Neuronal stem cell (in vitro differentiated cells): ENCODE data around the gene MRPL20.

Source experiments
- DNase-seq: peaks from one replicate; pipeline ENCODE4 v3.0.0-alpha.2; 2013; ENCODE audit warnings: low spot score
- H2AFZ ChIP-seq: one replicate; pipeline ENCODE4 v1.6.1; 2013; ENCODE audit warnings: mild to moderate bottlenecking, low read length, inconsistent platforms
- H2AK5ac ChIP-seq: 2 replicates; pipeline ENCODE4 v1.6.1; 2013; ENCODE audit warnings: low read depth, mild to moderate bottlenecking, inconsistent platforms, low read length, moderate library complexity, mixed read lengths
- H2BK120ac ChIP-seq: 2 replicates; pipeline ENCODE4 v1.6.1; 2013; ENCODE audit warnings: low read depth, mild to moderate bottlenecking, inconsistent platforms, low read length, moderate library complexity, mixed read lengths
- H2BK12ac ChIP-seq: one replicate; pipeline ENCODE4 v1.6.1; 2013; ENCODE audit warnings: low read length, inconsistent platforms
- H2BK15ac ChIP-seq: 2 replicates; pipeline ENCODE4 v1.6.1; 2013; ENCODE audit warnings: mild to moderate bottlenecking, low read length, inconsistent platforms, mixed read lengths
- H2BK5ac ChIP-seq: one replicate; pipeline ENCODE4 v1.6.1; 2013; ENCODE audit warnings: inconsistent platforms, mild to moderate bottlenecking, low read length, moderate library complexity
- H3K14ac ChIP-seq: one replicate; pipeline ENCODE4 v1.6.1; 2013; ENCODE audit warnings: low read length, inconsistent platforms
- H3K18ac ChIP-seq: 2 replicates; pipeline ENCODE4 v1.6.1; 2013; ENCODE audit warnings: low read length, inconsistent platforms
- H3K23ac ChIP-seq: 2 replicates; pipeline ENCODE4 v1.6.1; 2013; ENCODE audit warnings: low read depth, mild to moderate bottlenecking, mixed read lengths, low read length, inconsistent platforms; ENCODE audit not compliant: poor library complexity
- H3K27ac ChIP-seq: replicated peaks from 3 replicates; pipeline ENCODE4 v1.5.1; 2013; ENCODE audit warnings: low read length, inconsistent platforms
- H3K27me3 ChIP-seq, 3 experiments: 2 replicates each; pipeline ENCODE4 v1.6.1; 2013; ENCODE audit warnings: low read length in 3 of 3, mild to moderate bottlenecking in 2 of 3, inconsistent platforms in 1 of 3, low read depth in 1 of 3, mixed read lengths in 1 of 3, moderate library complexity in 1 of 3; ENCODE audit not compliant: control insufficient read depth in 3 of 3, insufficient read depth in 3 of 3
- H3K36me3 ChIP-seq, 2 donors: replicated peaks in 1 of 2; 2 replicates each; pipeline ENCODE4 v1.6.1; 2013; ENCODE audit warnings: low read length in 2 of 2; ENCODE audit not compliant: control insufficient read depth in 2 of 2, insufficient read depth in 2 of 2
- H3K4ac ChIP-seq: 2 replicates; pipeline ENCODE4 v1.6.1; 2013; ENCODE audit warnings: inconsistent platforms, mild to moderate bottlenecking, low read length, moderate library complexity
- H3K4me1 ChIP-seq, 2 donors: 1 replicate in 1 of 2; 2 replicates in 1 of 2; pipeline ENCODE4 v1.6.1; 2013; ENCODE audit warnings: low read length in 2 of 2, low read depth in 1 of 2; ENCODE audit not compliant: control insufficient read depth in 2 of 2, insufficient read depth in 1 of 2
- H3K4me2 ChIP-seq: one replicate; pipeline ENCODE4 v1.6.1; 2013; ENCODE audit warnings: mild to moderate bottlenecking, low read length, inconsistent platforms; ENCODE audit not compliant: insufficient read depth, poor library complexity, severe bottlenecking
- H3K4me3 ChIP-seq, 2 donors: 2 replicates each; pipeline ENCODE4 v1.5.1; 2013; ENCODE audit warnings: low read length in 2 of 2, mild to moderate bottlenecking in 2 of 2, inconsistent platforms in 1 of 2, moderate library complexity in 1 of 2
- H3K79me1 ChIP-seq: one replicate; pipeline ENCODE4 v1.6.1; 2013; ENCODE audit warnings: low read depth, mild to moderate bottlenecking, inconsistent platforms, low read length, moderate library complexity
- H3K9ac ChIP-seq: one replicate; pipeline ENCODE4 v1.6.1; 2013; ENCODE audit warnings: mild to moderate bottlenecking, low read depth, low read length, inconsistent platforms; ENCODE audit not compliant: poor library complexity
- H3K9me3 ChIP-seq, 2 donors: replicated peaks in 1 of 2; 2 replicates each; pipeline versions ENCODE3 to v1.6.1; 2013; ENCODE audit warnings: low read length in 2 of 2, mild to moderate bottlenecking in 2 of 2, inconsistent platforms in 1 of 2, low read depth in 1 of 2, mixed read lengths in 1 of 2, moderate library complexity in 1 of 2; ENCODE audit not compliant: control insufficient read depth in 2 of 2, insufficient read depth in 1 of 2
- H4K8ac ChIP-seq: one replicate; pipeline ENCODE4 v1.6.1; 2013; ENCODE audit warnings: low read depth, mild to moderate bottlenecking, inconsistent platforms, low read length, moderate library complexity
- H4K91ac ChIP-seq: one replicate; pipeline ENCODE4 v1.6.1; 2013; ENCODE audit warnings: low read length, low read depth, mild to moderate bottlenecking, inconsistent platforms; ENCODE audit not compliant: poor library complexity
- WGBS, 2 donors: extraction: QIAGEN DNeasy Blood & Tissue Kit; methylation state at CpG; one replicate each; pipeline ENCODE4 v1.1.7; 2013; ENCODE audit warnings: missing lambda C conversion rate in 2 of 2, mixed read lengths in 1 of 2; ENCODE audit not compliant: insufficient read length in 2 of 2, insufficient replicate concordance in 1 of 2; ENCODE audit errors: extremely low coverage in 2 of 2; 5-methylcytosine and 5-hydroxymethylcytosine counted together

Gene MRPL20

GRCh38 chr1:1422465-1423244 lies 15.6 kb upstream of the MRPL20 start:
- Histone ChIP-seq H2AFZ (no peak overlapping the region), H3K18ac (no peak overlapping the region), H3K27ac (no peak overlapping the region), H3K4me2 (no peak overlapping the region), H3K14ac (no peak overlapping the region), H3K9me3 (no peaks in the 10 kb centered on the region), H3K27me3 (peaks cover 0 to 3% (median 0%) of the 10 kb centered on the region in 3 experiments), H2BK12ac (no peak overlapping the region), H2BK5ac (no peak overlapping the region), H3K4ac (no peak overlapping the region), H3K36me3 (no peaks in the 10 kb centered on the region), H3K4me1 (peaks cover 23 to 51% of the 10 kb centered on the region in 2 donors), H4K91ac (no peak overlapping the region), H3K9ac (no peak overlapping the region), H3K79me1 (peaks cover 3% of the 10 kb centered on the region), H4K8ac (no peak overlapping the region), H3K4me3 (no peak overlapping the region), H2BK120ac (no peak overlapping the region), H2AK5ac (peak overlapping the region; percentile 95), H3K23ac (no peak overlapping the region), H2BK15ac (peak overlapping the region; percentile 15)
- no peak for DNase-seq
- WGBS, 2 donors, result no CpG with 5 or more reads among the region's 29 CpGs

- H3K4me1 ChIP-seq, result peaks cover 23 to 53% of the 10 kb centered on the region in 2 donors
- no peak overlapping the region for H4K8ac ChIP-seq
- H3K14ac ChIP-seq, result no peak overlapping the region
- H3K27me3 ChIP-seq, result peaks cover 0 to 3% (median 0%) of the 10 kb centered on the region in 3 experiments
- no peaks in the 10 kb centered on the region for H3K9me3 ChIP-seq
- H3K4me3 ChIP-seq, result no peak overlapping the region
- peak overlapping the region; percentile 95 for H2AK5ac ChIP-seq
- H2AFZ ChIP-seq, result no peak overlapping the region
- H3K23ac ChIP-seq, result no peak overlapping the region
- H2BK12ac ChIP-seq, result peak overlapping the region; percentile 73
- H3K4me2 ChIP-seq, result no peak overlapping the region
- no peak overlapping the region for H3K9ac ChIP-seq
- peaks cover 3% of the 10 kb centered on the region for H3K79me1 ChIP-seq
- peak overlapping the region; percentile 66 for H3K4ac ChIP-seq
- H2BK5ac ChIP-seq, result no peak overlapping the region
- H3K27ac ChIP-seq, result no peak overlapping the region
- no peak overlapping the region for H4K91ac ChIP-seq
- peak overlapping the region; percentile 15 for H2BK15ac ChIP-seq
- WGBS, 2 donors, result no CpG with 5 or more reads among the region's 7 CpGs
- no peak overlapping the region for H2BK120ac ChIP-seq
- no peak for DNase-seq
- peak overlapping the region; percentile 38 for H3K18ac ChIP-seq
- H3K36me3 ChIP-seq, result no peaks in the 10 kb centered on the region
These were observed 14.9 kb upstream of the MRPL20 start for GRCh38 chr1:1421907-1422464.

GRCh38 chr1:1421147-1421906 lies 14.2 kb upstream of the MRPL20 start, which contains the start of gene ANKRD65:
Gene ANKRD65 (minus strand): TSS chr1:1421276. CDS start chr1:1421005, 271 bp downstream.
- no peaks in the 10 kb centered on the region for H3K9me3 ChIP-seq
- H3K9ac ChIP-seq, result peak within 1 kb of the TSS; percentile 86
- peak within 1 kb of the TSS; percentile 54 for H2BK5ac ChIP-seq
- no peak for DNase-seq
- H3K79me1 ChIP-seq, result peaks cover 3% of the 10 kb centered on the region
- peak within 1 kb of the TSS in 1 of 2 donors; percentile 16 for H3K4me3 ChIP-seq
- peak within 1 kb of the TSS; percentile 4 for H3K23ac ChIP-seq
- H3K14ac ChIP-seq, result peak within 1 kb of the TSS; percentile 14
- peak within 1 kb of the TSS; percentile 85 for H3K4ac ChIP-seq
- no CpG with 5 or more reads among the region's 18 CpGs for WGBS, 2 donors
- H2BK15ac ChIP-seq, result peak within 1 kb of the TSS; percentile 90
- no peaks in the 10 kb centered on the region for H3K36me3 ChIP-seq
- peaks cover 19 to 48% of the 10 kb centered on the region in 2 donors for H3K4me1 ChIP-seq
- H3K27me3 ChIP-seq, result peaks cover 0 to 3% (median 0%) of the 10 kb centered on the region in 3 experiments
- peak within 1 kb of the TSS; percentile 93 for H3K18ac ChIP-seq
- peak within 1 kb of the TSS; percentile 6 for H4K8ac ChIP-seq
- peak within 1 kb of the TSS; percentile 73 for H2AFZ ChIP-seq
- no peak within 1 kb of the TSS for H3K27ac ChIP-seq
- H2BK120ac ChIP-seq, result peak within 1 kb of the TSS; percentile 38
- H2BK12ac ChIP-seq, result peak within 1 kb of the TSS; percentile 73
- H4K91ac ChIP-seq, result peak within 1 kb of the TSS; percentile 90
- peak within 1 kb of the TSS; percentile 45 for H3K4me2 ChIP-seq
- peak within 1 kb of the TSS; percentile 95 for H2AK5ac ChIP-seq
